Measurements from ENCODE around the gene MADD. TPM values are rescaled to one million over a fixed set of nuclear protein-coding genes. Genes with fewer than 3 reads are reported as not detected.
A peak's percentile ranks its signal among the peaks of the same experiment; 100 is the strongest.

MADD gene
- total RNA-seq, 1 experiment from 2014 or later, result 41.0 TPM

- H2AK5ac ChIP-seq (ENCODE audit: insufficient read length, low read length), result no peak overlapping the region
- H3K18ac ChIP-seq (ENCODE audit: insufficient read length, low read depth, low read length), result no peak overlapping the region
- DNase-seq, result no peak
- peaks cover 8% of the 10 kb centered on the region for H3K23me2 ChIP-seq (ENCODE audit: insufficient read length, low read depth, low read length, poor library complexity, severe bottlenecking)
- H3K27ac ChIP-seq (ENCODE audit: insufficient read length, low read depth, low read length), result no peak overlapping the region
- Mint-ChIP-seq H3K9me3 (no peaks in the 10 kb centered on the region; a peak in 1 of 5 replicates), H3K27me3 (ENCODE audit: low read depth) (no peaks in the 10 kb centered on the region; the same call in 1 of the 2 replicates), H3K4me1 (peaks cover 11 to 12% of the 10 kb centered on the region in 2 experiments), H3K36me3 (ENCODE audit: insufficient read depth in 1 of 3, low read depth in 3 of 3) (peaks cover 2 to 41% (median 31%) of the 10 kb centered on the region in 3 experiments; a peak in 6 of 7 replicates), H3K4me3 (peak overlapping the region; percentile 99), H3K27ac (peak overlapping the region; percentile 100)
- no peak overlapping the region for H2BK20ac ChIP-seq (ENCODE audit: low read depth, low read length, poor library complexity, severe bottlenecking)
- peaks cover 5% of the 10 kb centered on the region; the same call in 1 of the 2 replicates for H3K4me1 ChIP-seq (ENCODE audit: insufficient read depth, low read length)
- no peaks in the 10 kb centered on the region for H3K79me1 ChIP-seq (ENCODE audit: insufficient read depth, low read depth, low read length, poor library complexity, severe bottlenecking)
- H2BK15ac ChIP-seq (ENCODE audit: low read depth, low read length), result no peak overlapping the region
- H2BK12ac ChIP-seq (ENCODE audit: insufficient read length, low read depth, low read length), result no peak overlapping the region
- H4K5ac ChIP-seq (ENCODE audit: insufficient read length, low read depth, low read length), result no peak overlapping the region
- no peaks in the 10 kb centered on the region for H3K79me2 ChIP-seq (ENCODE audit: insufficient read depth, low read length)
- no peaks in the 10 kb centered on the region for H3K9me3 ChIP-seq (ENCODE audit: control insufficient read depth, low read depth, low read length)
- H3K4ac ChIP-seq (ENCODE audit: low read depth, low read length), result no peak overlapping the region
- no peak overlapping the region for H2BK5ac ChIP-seq (ENCODE audit: insufficient read length, low read length)
- no peak overlapping the region for H3K56ac ChIP-seq (ENCODE audit: insufficient read length, low read depth, low read length)
- H3K27me3 ChIP-seq (ENCODE audit: insufficient read depth, low read length), result no peaks in the 10 kb centered on the region
- no peak overlapping the region for H3K23ac ChIP-seq (ENCODE audit: insufficient read length, low read depth, low read length)
- no CpG with 5 or more reads among the region's 7 CpGs for WGBS (ENCODE audit: extremely low coverage, insufficient read length, low lambda C conversion rate)
- TF ChIP-seq CTCF (conservative IDR thresholded peaks at IDR 0.05), result no peak
- H3K14ac ChIP-seq (ENCODE audit: insufficient read depth, low read length), result peak overlapping the region; percentile 77; the same call in 1 of the 2 replicates
- H4K20me1 ChIP-seq (ENCODE audit: control insufficient read depth, insufficient read depth, insufficient read length), result no peaks in the 10 kb centered on the region
- H2BK120ac ChIP-seq (ENCODE audit: low read depth, low read length, poor library complexity, severe bottlenecking), result no peak overlapping the region
- peak overlapping the region; percentile 92 for H3K4me2 ChIP-seq (ENCODE audit: insufficient read depth, insufficient read length, low read length)
- no peak overlapping the region for H2AFZ ChIP-seq (ENCODE audit: low read length)
- H4K8ac ChIP-seq (replicated peaks; ENCODE audit: insufficient read length, low read depth, low read length), result no peak overlapping the region
- H4K91ac ChIP-seq (ENCODE audit: insufficient read length, low read depth, low read length), result no peak overlapping the region
- no peak overlapping the region for H3T11ph ChIP-seq (ENCODE audit: low read length)
- H3K9ac ChIP-seq (ENCODE audit: extremely low read depth, insufficient read length, low read length), result peak overlapping the region; percentile 86
Measured at GRCh38 chr11:47248304-47248663, 21.6 kb upstream of the MADD start.
